Pancreas (tissue), 10 donors: ENCODE measurements around the gene NOL9. TPM values are rescaled to one million over a fixed set of nuclear protein-coding genes. Genes with fewer than 3 reads are reported as not detected.

Experiments
- ATAC-seq, 4 donors: fragments of 200-7000 bp; cut with Tn5 transposase; one replicate each; pipeline versions ENCODE4 v1.8.0 to v1.9.1; 2020; ENCODE audit warnings: mild to moderate bottlenecking in 4 of 4, moderate library complexity in 4 of 4
- DNase-seq, 6 donors: peaks; one replicate each; pipeline ENCODE4 v3.0.0-alpha.2; 2020
- FAIRE-seq: peaks from 2 replicates; lab custom pipeline; 2012; peaks lifted over from hg19 to GRCh38; lab: Jason Lieb, UNC
- H3K27ac ChIP-seq, 4 donors: fragments of 200-600 bp; sonication (generic); 1 replicate in 3 of 4; 2 replicates in 1 of 4; pipeline versions ENCODE4 v1.5.0 to v1.8.0; 2020
- H3K27me3 ChIP-seq, 4 donors: fragments of 200-600 bp; one replicate each; pipeline ENCODE4 v1.8.0; 2021
- H3K36me3 ChIP-seq, 3 donors: fragments of 200-600 bp; sonication (generic) in 1 of 3; one replicate each; pipeline versions ENCODE4 v1.5.0 to v1.8.0; 2020 to 2021
- H3K4me1 ChIP-seq, 3 donors: fragments of 200-600 bp; one replicate each; pipeline ENCODE4 v1.8.0; 2021
- H3K4me3 ChIP-seq, 4 donors: fragments of 200-600 bp; sonication (generic) in 2 of 4; one replicate each; pipeline versions ENCODE4 v1.5.0 to v1.8.0; 2020 to 2021
- H3K9me3 ChIP-seq, 4 donors: fragments of 200-600 bp; one replicate each; pipeline ENCODE4 v1.8.0; 2021
- WGBS, 2 donors: extraction: QIAGEN DNeasy Blood & Tissue Kit; methylation state at CpG; one replicate each; pipeline ENCODE4 v1.1.7; 2013; 5-methylcytosine and 5-hydroxymethylcytosine counted together
- intact Hi-C, 3 donors: fragments of 100-400 bp; cut with DNase I; formaldehyde crosslinking; loops; one replicate each; pipeline versions ENCODE4 v1.11.1 to v1.14.2; 2022
- polyA plus RNA-seq, 2 donors: library from polyadenylated mRNA; stranded (reverse); fragments of 200-250 nt; gene quantifications; one replicate each; pipeline ENCODE4 v1.2.3, GENCODE V29; 2013
- total RNA-seq, 6 donors: library from RNA; stranded (reverse); fragmentation: NEBNext Ultra II Directional in 4 of 6; extraction: Animal tissue kit (Norgen Biotek cat#: 25700) in 4 of 6; gene quantifications; one replicate each; pipeline versions ENCODE4 v1.2.1 to v1.2.4, GENCODE V29; 2021 to 2023
- TF ChIP-seq, protein P1 (sequence below), 4 donors: fragments of 200-600 bp; sonication (generic) in 3 of 4; IDR thresholded peaks; one replicate each; pipeline versions ENCODE4 v1.5.0 to v1.8.0; 2021; ENCODE audit warnings: antibody characterized with exemption in 4 of 4
- donor health status: healthy with polysubstance abuse.
- donor health status: DM: no; HTN: no; CAD: no; lungs with moderate emphysema.
- donor health status: DM: no; HTN: no; CAD: no.
- donor health status: control.
- donor health status: control.
- donor health status: Bipolar disorder and iron deficiency.
- donor health status: DM: yes; HTN: yes; CAD: no.
- donor health status: DM: no; HTN: no; CAD: no.
- donor health status: DM: no; HTN: no; CAD: no.
- donor health status: DM: yes; HTN: yes; CAD: no.

Gene NOL9
- total and polyA plus RNA-seq, 8 donors, result 7.5 to 15.1 (median 11.4) TPM

GRCh38 chr1:6508154-6508815 is 46.0 kb downstream of the NOL9 start:
- no peaks in the 10 kb centered on the region for H3K36me3 ChIP-seq
- no peak for ATAC-seq
- TF ChIP-seq, protein P1, sequence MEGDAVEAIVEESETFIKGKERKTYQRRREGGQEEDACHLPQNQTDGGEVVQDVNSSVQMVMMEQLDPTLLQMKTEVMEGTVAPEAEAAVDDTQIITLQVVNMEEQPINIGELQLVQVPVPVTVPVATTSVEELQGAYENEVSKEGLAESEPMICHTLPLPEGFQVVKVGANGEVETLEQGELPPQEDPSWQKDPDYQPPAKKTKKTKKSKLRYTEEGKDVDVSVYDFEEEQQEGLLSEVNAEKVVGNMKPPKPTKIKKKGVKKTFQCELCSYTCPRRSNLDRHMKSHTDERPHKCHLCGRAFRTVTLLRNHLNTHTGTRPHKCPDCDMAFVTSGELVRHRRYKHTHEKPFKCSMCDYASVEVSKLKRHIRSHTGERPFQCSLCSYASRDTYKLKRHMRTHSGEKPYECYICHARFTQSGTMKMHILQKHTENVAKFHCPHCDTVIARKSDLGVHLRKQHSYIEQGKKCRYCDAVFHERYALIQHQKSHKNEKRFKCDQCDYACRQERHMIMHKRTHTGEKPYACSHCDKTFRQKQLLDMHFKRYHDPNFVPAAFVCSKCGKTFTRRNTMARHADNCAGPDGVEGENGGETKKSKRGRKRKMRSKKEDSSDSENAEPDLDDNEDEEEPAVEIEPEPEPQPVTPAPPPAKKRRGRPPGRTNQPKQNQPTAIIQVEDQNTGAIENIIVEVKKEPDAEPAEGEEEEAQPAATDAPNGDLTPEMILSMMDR (IDR thresholded peaks at IDR 0.05), result no peak
- 68 to 71% methylated on average over 18 of the region's 18 CpGs for WGBS, 2 donors
- no peaks in the 10 kb centered on the region for H3K4me1 ChIP-seq
- H3K27ac ChIP-seq, result no peak overlapping the region
- FAIRE-seq, result no peak
- intact Hi-C loops, result no loop called here
- no peaks in the 10 kb centered on the region for H3K9me3 ChIP-seq
- DNase-seq, result no peak
- no peaks in the 10 kb centered on the region for H3K27me3 ChIP-seq
- no peak overlapping the region for H3K4me3 ChIP-seq

- Histone ChIP-seq H3K9me3 (no peaks in the 10 kb centered on the region), H3K27me3 (no peaks in the 10 kb centered on the region), H3K36me3 (no peaks in the 10 kb centered on the region), H3K27ac (no peak overlapping the region), H3K4me3 (no peak overlapping the region), H3K4me1 (no peaks in the 10 kb centered on the region)
- intact Hi-C loops, result no loop called here
- TF ChIP-seq, protein P1 (IDR thresholded peaks at IDR 0.05), result no peak
- 63 to 75% methylated on average over 12 of the region's 12 CpGs for WGBS, 2 donors
- FAIRE-seq, result no peak
- peak in 1 of 6 donors; percentile 65 for DNase-seq
- no peak for ATAC-seq
Measured at GRCh38 chr1:6507461-6507911, 46.8 kb downstream of the NOL9 start.

- no peaks in the 10 kb centered on the region for H3K9me3 ChIP-seq
- H3K4me3 ChIP-seq, result no peak overlapping the region
- no peak overlapping the region for H3K27ac ChIP-seq
- intact Hi-C loops, result no loop called here
- FAIRE-seq (no peak), ATAC-seq (peak in 1 of 4 donors; percentile 60), DNase-seq (no peak)
- no peaks in the 10 kb centered on the region for H3K4me1 ChIP-seq
- WGBS, 2 donors, result 65 to 79% methylated on average over 7 of the region's 7 CpGs
- H3K27me3 ChIP-seq, result no peaks in the 10 kb centered on the region
- no peaks in the 10 kb centered on the region for H3K36me3 ChIP-seq
- TF ChIP-seq, protein P1 (IDR thresholded peaks at IDR 0.05), result no peak
Measured at GRCh38 chr1:6507037-6507428, 47.3 kb downstream of the NOL9 start.

DNA sequence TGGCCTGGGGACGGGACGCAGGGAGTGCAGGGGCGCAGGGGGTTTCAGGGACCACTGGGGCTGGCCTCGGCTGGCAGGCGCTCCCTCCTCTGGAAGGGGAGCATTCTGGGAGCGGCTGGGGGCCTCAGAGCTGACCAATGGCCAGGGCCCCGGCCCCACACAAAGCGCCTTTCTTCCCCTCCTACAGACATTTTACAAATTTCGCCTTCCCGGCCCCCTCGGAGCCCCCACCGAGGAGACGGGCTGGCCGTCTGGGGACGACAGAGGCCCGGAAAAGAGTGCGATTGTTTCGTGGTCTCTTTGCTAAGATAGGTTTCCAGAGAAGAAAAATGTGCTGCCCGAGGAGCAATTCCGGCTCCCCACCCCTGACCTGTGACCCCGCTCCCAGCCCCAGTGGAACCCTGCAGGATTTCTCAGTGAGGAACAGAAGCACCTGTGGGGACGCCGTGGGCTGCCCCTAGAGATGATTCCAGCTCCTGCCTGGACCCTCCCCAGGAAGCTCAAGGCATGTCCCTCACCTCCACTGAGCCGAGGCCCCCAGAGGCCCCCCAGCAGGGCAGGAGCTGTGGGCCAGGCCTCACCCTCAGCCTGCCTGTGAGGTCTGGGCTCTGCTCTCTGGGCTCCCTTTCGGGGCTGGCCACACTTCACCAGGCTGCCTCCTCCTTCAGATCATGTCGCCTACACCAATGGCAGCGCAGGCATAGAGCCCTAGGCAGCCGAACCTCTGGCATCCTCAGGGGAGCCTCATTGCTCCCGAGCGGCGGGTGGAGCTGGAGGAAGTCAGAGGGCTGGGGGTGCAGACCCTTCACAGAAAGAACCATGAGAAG is 47.9 kb downstream of the NOL9 start:
- no peak overlapping the region for H3K27ac ChIP-seq
- TF ChIP-seq, protein P1 (IDR thresholded peaks at IDR 0.05), result no peak
- 65 to 80% methylated on average over 31 of the region's 31 CpGs for whole genome bisulfite sequencing, 2 donors
- H3K27me3 ChIP-seq, result no peaks in the 10 kb centered on the region
- H3K4me1 ChIP-seq, result no peaks in the 10 kb centered on the region
- H3K4me3 ChIP-seq, result no peak overlapping the region
- no peak for ATAC-seq
- H3K9me3 ChIP-seq, result no peaks in the 10 kb centered on the region
- no peak for FAIRE-seq
- no peaks in the 10 kb centered on the region for H3K36me3 ChIP-seq
- DNase-seq, result peak in 1 of 6 donors; percentile 37
- intact Hi-C loops, result no loop called here
